ENCODE data around the gene PGBD2.
"Not testable (repeated sequence)": the region's sequence is repeated elsewhere in the genome, so short reads cannot be mapped to it uniquely, and the experiment has no call there.

PGBD2 gene

DNA sequence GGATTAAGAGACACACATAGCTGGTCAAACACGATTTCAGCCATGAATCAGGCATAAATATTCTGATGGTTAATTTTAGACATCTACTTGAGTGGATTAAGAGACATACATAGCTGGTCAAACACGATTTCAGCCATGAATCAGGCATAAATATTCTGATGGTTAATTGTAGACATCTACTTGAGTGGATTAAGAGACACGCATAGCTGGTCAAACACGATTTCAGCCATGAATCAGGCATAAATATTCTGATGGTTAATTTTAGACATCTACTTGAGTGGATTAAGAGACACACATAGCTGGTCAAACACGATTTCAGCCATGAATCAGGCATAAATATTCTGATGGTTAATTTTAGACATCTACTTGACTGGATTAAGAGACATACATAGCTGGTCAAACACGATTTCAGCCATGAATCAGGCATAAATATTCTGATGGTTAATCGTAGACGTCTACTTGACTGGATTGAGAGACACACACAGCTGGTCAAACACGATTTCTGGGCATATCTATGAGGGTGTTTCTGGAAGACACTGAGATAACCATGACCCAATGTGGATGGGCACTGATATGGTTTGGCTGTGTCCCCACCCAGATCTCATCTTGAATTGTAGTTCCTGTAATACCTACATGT, 32.3 kb downstream of the PGBD2 start:
- not testable (repeated sequence) for H3K9ac ChIP-seq; H3K27ac ChIP-seq; H4K20me1 ChIP-seq (ENCODE audit: insufficient read depth); H3K36me3 ChIP-seq (ENCODE audit: insufficient read depth); H3K4me3 ChIP-seq (IDR thresholded peaks at IDR 0.05; ENCODE audit: insufficient read depth, low read depth, low read length); H3K27me3 ChIP-seq (ENCODE audit: insufficient read depth, low read depth); H3K4me2 ChIP-seq; H2AFZ ChIP-seq (ENCODE audit: low read depth); H3K79me2 ChIP-seq (ENCODE audit: insufficient read depth, low read depth); H3K4me1 ChIP-seq (ENCODE audit: low read depth, poor library complexity, severe bottlenecking)

- H3K36me3 ChIP-seq (ENCODE audit: insufficient read depth): not testable (repeated sequence)
These were observed 38.3 kb downstream of the PGBD2 start for GRCh38 chr1:248944134-248944999.

DNA sequence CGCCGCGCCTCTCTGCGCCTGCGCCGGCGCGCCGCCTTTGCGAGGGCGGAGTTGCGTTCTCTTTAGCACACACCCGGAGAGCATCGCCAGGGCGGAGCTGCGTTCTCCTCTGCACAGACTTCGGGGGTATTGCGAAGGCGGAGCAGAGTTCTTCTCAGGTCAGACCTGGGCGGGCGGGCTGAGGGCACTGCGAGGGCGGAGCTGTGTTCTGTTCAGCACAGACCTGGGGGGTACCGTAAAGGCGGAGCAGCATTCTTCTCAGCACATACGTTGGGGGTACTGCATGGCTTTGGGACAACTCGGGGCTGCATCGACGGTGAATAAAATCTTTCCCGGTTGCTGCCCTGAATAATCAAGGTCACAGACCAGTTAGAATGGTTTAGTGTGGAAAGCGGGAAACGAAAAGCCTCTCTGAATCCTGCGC, 39.0 kb downstream of the PGBD2 start:
- H4K20me1 ChIP-seq (ENCODE audit: insufficient read depth); H2AFZ ChIP-seq (ENCODE audit: low read depth); H3K79me2 ChIP-seq (ENCODE audit: insufficient read depth, low read depth); H3K4me3 ChIP-seq (IDR thresholded peaks at IDR 0.05; ENCODE audit: insufficient read depth, low read depth, low read length); H3K27ac ChIP-seq; H3K4me1 ChIP-seq (ENCODE audit: low read depth, poor library complexity, severe bottlenecking); H3K4me2 ChIP-seq; H3K36me3 ChIP-seq (ENCODE audit: insufficient read depth); H3K27me3 ChIP-seq (ENCODE audit: insufficient read depth, low read depth); H3K9ac ChIP-seq: not testable (repeated sequence)

More at GRCh38 chr1:248944134-248944999, 38.3 kb downstream of the PGBD2 start:
- not testable (repeated sequence) for H4K20me1 ChIP-seq (ENCODE audit: insufficient read depth); H3K4me1 ChIP-seq (ENCODE audit: low read depth, poor library complexity, severe bottlenecking); H2AFZ ChIP-seq (ENCODE audit: low read depth); H3K4me3 ChIP-seq (IDR thresholded peaks at IDR 0.05; ENCODE audit: insufficient read depth, low read depth, low read length); H3K79me2 ChIP-seq (ENCODE audit: insufficient read depth, low read depth); H3K4me2 ChIP-seq; H3K27me3 ChIP-seq (ENCODE audit: insufficient read depth, low read depth); H3K27ac ChIP-seq; H3K9ac ChIP-seq

GRCh38 chr1:248945453-248945852, 39.4 kb downstream of the PGBD2 start:
- not testable (repeated sequence) for H4K20me1 ChIP-seq (ENCODE audit: insufficient read depth); H3K4me1 ChIP-seq (ENCODE audit: low read depth, poor library complexity, severe bottlenecking); H3K27ac ChIP-seq; H2AFZ ChIP-seq (ENCODE audit: low read depth); H3K36me3 ChIP-seq (ENCODE audit: insufficient read depth); H3K27me3 ChIP-seq (ENCODE audit: insufficient read depth, low read depth); H3K9ac ChIP-seq; H3K4me3 ChIP-seq (IDR thresholded peaks at IDR 0.05; ENCODE audit: insufficient read depth, low read depth, low read length); H3K4me2 ChIP-seq; H3K79me2 ChIP-seq (ENCODE audit: insufficient read depth, low read depth)

- not testable (repeated sequence) for H3K4me3 ChIP-seq (IDR thresholded peaks at IDR 0.05; ENCODE audit: insufficient read depth, low read depth, low read length); H3K36me3 ChIP-seq (ENCODE audit: insufficient read depth)
These were observed 39.9 kb downstream of the PGBD2 start for GRCh38 chr1:248945856-248946416.

More at GRCh38 chr1:248945856-248946416, 39.9 kb downstream of the PGBD2 start:
- H3K4me2 ChIP-seq; H3K9ac ChIP-seq; H3K27ac ChIP-seq; H4K20me1 ChIP-seq (ENCODE audit: insufficient read depth); H3K4me1 ChIP-seq (ENCODE audit: low read depth, poor library complexity, severe bottlenecking); H3K27me3 ChIP-seq (ENCODE audit: insufficient read depth, low read depth); H2AFZ ChIP-seq (ENCODE audit: low read depth); H3K79me2 ChIP-seq (ENCODE audit: insufficient read depth, low read depth): not testable (repeated sequence)
